KG1 (cell line): ENCODE data around the gene MSH4.
"Not testable (repeated sequence)": the region's sequence is repeated elsewhere in the genome, so short reads cannot be mapped to it uniquely, and the experiment has no call there.

Source experiments
- DNase-seq: peaks from one replicate; lab custom pipeline; 2025; lab: John Stamatoyannopoulos, UW

MSH4 gene

GRCh38 chr1:75797273-75797588 is 549 bp downstream of the MSH4 start:
- no peak for DNase-seq

DNA sequence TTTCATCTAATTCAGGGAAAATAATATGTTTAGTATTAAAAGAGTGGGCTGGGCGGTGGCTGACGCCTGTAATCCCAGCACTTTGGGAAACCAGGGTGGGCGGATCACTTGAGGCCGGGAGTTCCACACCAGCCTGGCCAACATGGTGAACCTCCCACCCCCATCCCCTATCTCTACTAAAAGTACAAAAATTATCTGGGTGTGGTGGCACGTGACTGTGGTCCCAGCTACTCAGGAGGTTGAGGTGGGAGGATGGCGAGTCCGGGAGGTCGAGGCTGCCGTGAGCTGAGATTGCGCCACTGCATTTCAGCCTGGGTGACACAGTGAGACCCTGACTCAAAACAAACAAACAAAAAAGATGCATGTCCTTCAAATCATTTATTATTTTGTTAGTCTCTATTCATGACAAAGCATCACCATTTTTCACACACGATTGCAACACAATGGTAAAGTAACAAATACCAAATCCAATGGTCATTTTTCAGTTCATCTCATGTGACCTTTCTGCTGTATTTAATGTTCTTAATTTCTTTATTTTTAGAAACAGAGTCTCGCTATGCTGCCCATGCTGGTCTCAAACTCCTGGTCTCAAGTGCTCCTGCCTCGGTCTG is 1.0 kb downstream of the MSH4 start:
- no peak for DNase-seq

DNA sequence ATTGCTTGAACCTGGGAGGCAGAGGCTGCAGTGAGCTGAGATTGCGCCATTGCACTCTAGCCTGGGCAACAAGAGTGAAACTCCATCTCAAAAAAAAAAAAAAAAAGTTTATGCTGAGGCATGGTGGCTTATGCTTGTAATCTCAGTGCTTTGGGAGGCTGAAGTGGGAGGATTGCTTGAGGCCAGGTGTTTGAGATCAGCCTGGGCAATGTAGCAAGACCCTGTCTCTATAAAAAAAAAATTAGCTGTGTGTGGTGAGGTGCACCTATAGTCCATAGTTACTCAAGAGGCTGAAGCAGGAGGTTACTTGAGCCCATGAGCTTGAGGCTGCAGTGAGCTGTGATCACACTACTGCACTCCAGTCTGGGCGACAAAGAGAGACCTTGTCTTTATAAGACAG is 4.8 kb downstream of the MSH4 start:
- DNase-seq: not testable (repeated sequence)

DNA sequence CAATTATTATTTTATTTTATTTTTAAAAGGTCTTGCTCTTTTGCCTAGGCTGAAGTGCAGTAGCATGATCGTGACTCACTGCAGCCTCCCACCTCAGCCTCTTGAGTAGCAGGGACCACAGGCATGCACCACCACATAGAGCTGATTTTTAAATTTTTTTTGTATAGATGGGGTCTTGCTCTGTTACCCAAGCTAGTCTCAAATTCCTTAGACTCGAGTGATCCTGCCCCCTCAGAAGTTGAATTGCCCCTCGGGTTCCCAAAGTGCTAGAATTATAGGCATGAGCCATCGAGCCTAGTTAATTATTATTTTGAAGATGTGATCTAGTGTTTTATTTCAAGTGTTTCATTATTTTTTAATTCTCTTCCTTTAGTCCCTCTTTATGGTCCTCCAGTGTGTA is 12.2 kb downstream of the MSH4 start:
- DNase-seq: no peak

DNA sequence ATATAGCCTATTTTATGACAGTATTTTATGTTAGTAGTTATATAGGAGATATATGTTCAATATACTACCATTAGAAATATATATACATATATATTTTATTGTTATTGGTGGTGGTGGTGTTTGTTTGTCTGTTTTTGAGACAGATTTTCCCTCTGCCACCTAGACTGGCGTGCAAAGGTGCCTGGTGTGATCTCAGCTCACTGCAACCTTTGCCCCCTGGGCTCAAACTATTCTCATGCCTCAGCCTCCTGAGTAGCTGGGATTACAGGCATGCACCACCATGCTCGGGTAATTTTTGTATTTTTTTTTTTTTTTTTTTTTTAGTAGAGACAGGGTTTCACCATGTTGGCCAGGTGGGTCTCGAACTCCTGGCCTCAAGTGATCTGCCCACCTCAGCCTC is 13.4 kb downstream of the MSH4 start:
- DNase-seq: not testable (repeated sequence)

GRCh38 chr1:75811211-75811981 is 14.7 kb downstream of the MSH4 start:
- no peak for DNase-seq

- DNase-seq: no peak
Measured at GRCh38 chr1:75812065-75812464, 15.4 kb downstream of the MSH4 start.

DNA sequence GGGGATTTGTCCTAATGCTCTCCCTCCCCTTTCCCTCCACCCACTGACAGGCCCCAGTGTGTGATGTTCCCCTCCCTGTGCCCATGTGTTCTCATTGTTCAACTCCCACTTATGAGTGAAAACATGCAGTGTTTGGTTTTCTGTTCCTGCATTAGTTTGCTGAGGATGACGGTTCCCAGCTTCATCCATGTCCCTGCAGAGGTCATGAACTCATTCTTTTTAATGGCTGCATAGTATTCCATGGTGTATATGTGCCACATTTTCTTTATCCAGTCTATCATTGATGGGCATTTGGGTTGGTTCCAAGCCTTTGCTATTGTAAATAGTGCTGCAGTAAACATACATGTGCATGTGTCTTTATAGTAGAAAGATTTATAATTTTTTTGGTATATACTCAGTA is 26.9 kb downstream of the MSH4 start:
- DNase-seq: not testable (repeated sequence)

DNA sequence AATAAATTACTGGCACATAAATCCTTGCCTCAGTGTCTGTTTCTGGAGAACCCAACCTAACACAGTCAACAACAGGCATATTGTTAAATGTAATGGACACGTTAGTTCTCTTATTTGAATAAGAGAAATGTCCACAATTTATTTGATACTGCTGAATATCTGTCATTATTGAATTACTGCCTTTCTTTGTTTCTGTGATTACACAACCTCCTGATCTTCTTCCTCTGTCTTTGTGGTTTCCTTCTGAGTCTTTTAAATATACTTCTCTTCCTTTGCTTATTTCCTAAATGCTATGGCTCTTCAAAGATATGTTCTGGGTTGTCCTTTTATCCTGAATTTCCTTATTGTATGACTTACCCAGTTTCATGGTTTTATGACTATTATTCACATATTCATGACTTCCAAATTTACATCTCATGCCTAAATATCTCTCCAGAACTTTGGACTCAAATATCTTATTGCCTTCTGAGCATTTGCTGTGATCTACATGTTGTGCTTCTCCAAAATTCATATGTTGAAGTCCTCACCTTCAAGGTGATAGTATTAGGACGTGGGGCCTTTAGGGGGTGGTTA is 39.9 kb downstream of the MSH4 start:
- DNase-seq: no peak

- DNase-seq: no peak
Measured at GRCh38 chr1:75838079-75838478, 41.4 kb downstream of the MSH4 start.

- DNase-seq: no peak
Measured at GRCh38 chr1:75841421-75841820, 44.7 kb downstream of the MSH4 start.

- DNase-seq: no peak
Measured at GRCh38 chr1:75845576-75845975, 48.9 kb downstream of the MSH4 start.

- no peak for DNase-seq
Measured at GRCh38 chr1:75855010-75855409, 58.3 kb downstream of the MSH4 start.

DNA sequence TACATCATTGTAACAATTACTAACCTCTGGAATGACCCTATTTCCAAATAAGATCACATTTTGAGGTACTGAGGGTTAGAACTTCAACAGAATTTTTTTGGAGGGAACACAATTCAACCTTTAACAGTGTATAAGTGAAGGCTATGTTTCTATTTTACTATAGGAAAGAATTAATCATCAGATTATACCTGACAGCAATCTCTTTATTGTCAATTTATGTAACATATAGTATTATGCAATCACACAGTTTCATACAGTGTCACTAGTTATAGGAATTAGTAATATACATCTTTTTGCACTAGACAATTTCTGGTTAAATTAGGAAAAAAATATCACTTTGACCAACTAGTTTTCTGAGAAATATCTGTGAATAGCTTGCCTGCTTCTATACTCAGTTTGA is 59.1 kb downstream of the MSH4 start:
- DNase-seq: no peak

DNA sequence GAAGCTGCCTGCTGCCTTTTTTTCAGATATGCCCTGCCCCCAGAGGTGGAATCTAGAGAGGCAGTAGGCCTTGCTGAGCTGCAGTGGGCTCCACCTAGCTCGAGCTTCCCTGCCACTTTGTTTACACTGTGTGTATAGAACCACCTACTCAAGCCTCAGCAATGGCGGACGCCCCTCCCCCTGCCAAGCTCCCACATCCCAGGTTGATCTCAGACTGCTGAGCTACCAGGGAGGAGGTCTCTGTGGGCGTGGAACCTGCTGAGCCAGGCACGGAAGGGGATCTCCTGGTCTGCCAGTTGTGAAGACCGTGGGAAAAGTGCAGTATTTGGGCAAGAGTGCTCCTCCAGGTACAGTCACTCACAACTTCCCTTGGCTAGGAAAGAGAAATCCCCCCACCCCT is 65.1 kb downstream of the MSH4 start:
- no peak for DNase-seq

GRCh38 chr1:75870951-75871350 is 74.3 kb downstream of the MSH4 start:
- DNase-seq: no peak

DNA sequence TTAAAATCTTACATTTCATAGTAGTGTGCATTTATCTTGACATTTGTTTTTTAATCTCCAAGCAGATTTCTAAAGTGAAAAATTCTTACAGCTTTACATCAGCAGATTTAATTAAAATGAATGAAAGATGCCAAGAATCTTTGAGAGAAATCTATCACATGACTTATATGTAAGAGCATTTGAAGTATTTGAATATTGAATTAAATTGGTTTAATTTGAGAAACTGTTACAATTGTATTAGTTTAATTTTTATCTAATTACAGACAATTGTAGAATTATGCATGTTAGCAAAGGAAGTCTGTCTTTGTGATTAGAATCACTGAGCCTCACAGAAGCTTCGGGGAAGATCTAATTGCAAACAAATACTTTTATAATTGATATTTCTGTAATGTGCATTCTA is 83.3 kb downstream of the MSH4 start:
- no peak for DNase-seq

DNA sequence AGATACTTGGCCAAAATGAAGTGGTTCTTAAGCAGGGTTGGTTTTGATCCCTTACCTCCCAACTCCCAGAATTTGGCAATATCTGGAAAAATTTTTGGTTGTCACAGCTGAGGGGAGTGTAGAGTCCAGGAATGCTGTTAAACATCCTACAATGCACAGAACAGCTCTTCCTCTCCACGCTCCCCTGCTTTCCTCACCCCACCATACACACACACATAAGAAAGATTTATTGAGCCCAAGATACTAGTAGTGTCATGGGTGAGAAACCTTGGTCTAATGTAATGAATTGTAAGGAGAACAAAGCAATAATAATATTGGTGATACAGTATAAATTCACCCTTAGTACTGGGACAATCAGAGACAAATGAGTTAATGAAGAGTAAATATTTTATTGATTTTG is 87.8 kb downstream of the MSH4 start:
- DNase-seq: no peak

- no peak for DNase-seq
Measured at GRCh38 chr1:75901371-75901770, 104.7 kb downstream of the MSH4 start.

DNA sequence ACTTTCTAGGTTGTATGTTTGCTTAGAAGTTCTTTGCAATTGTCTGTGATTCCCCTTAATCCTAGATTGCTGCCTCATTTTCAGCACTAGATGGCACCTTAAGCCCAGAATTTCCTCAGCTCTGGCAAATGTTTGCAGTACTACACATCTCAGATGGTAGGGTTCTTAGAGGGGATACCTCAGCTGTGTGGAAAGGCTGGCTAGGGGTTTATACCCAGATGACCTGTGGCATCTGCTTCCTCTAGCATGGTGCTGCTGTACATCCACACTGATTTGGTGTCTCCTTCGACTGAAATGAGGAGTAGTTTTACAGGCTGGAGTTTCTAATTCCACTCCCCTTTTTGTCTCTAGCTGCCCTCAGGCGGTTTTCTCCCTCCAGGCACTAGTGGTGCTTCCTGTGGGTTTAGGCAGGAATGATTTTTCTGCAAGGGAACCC is 112.1 kb downstream of the MSH4 start:
- DNase-seq: peak; percentile 15

DNA sequence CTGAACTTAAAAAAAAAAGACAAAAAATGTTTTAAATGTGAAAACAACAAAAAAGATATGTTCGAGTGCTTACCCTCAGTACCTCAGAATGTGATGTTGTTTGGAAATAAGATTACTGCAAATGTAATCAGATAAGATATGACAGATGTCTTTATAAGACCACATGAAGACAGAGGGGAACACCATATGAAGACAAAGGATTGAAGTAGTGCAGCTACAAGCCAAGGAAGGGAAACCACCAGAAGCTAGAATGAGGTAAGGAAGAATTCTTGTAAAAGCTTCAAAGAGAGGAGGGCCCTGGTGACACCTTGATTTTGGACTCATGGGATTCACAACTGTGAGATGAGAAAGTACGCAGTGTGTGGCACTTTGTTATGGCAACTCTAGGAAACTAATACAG is 120.2 kb downstream of the MSH4 start:
- no peak for DNase-seq

DNA sequence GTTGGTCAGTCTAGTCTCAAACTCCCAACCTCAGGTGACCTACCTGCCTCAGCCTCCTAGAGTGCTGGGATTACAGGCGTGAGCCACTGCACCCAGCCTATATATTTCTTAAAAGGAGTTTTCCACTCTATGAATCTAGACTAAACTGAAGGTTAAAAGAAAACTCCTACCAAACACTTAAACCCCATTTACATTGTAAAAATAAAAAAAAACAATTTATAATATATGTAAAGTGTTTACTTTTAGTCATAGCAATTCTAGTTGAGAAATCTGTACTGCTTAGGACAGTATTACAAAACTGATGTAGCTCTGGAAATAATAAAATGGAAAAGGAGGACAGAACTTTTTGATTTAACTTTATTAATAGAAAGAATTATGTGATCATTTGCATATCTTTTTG is 126.0 kb downstream of the MSH4 start:
- DNase-seq: no peak

DNA sequence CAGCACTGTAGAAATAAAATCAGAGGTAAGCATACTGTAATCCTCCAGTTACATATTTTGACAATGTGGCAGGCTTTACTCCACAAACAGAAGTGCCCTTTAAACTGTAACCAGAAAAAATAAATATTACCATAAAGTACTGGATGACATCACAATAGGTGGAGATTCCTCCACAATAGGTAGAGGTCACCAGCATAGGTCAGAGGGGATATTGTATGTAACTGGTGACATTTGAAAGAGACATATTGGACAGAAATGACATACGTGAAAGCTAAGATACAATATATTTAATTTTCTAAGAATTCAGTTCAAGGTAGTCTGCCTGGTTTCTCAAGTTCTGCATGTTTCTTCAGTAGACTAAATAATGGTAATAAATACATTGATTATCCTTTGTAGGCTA is 135.6 kb downstream of the MSH4 start, which contains the start of gene ASB17:
Gene ASB17, minus strand, starts transcription at position 101 of the 400 bp plus-strand sequence. CDS start 113 bp downstream, outside the sequence.
- no peak for DNase-seq

DNA sequence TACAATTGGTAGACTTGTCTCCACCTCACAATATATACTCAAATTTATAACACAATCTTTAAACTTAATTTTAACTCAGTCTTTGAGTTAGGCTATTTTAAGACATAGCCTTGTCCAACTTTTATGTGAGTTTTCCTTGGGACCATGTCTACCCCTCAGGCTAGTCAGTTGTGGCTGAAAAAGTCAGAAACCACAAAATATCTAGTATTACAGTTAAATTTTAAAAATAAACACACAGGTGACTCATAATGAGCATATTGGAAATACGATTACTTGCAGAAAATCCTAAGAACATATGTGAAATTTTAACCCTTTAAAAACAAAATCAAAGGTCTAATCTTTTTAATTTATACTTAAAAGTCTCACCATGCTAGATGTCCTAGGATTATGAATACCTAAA is 140.4 kb downstream of the MSH4 start:
- no peak for DNase-seq
